CD4-positive, alpha-beta T cell treated with Interleukin-12 subunit alpha and Interleukin-12 subunit beta, for 1 hour (primary cell): Measurements from ENCODE around the gene ALDH3A1.

Experiments
- DNase-seq: peaks from one replicate; pipeline ENCODE4 v3.0.0-alpha.2; 2020

Gene ALDH3A1

DNA sequence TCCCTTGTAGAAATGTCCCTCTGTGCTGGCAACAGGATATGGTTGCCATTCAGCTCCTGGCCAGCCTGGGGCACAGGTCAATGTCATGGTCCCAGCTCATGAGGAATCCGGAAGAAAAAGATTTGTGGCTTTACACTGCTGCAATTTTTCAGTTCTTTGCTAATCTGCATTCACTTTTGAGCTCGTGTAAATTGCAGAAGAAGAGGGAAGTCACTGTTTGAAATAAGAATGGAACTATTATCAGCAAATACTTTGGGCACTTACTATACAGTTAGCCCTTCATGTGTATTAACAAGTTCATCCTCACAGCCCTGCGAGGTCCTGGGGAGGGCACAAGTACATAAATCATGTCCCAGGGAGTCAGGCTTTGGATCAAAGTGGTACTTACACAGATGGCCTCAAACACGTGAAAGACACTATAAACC lies 45.9 kb downstream of the ALDH3A1 start:
- DNase-seq: no peak
